Esophagus squamous epithelium (tissue), 5 donors: ENCODE results near the gene SFXN5. TPM values are rescaled to one million over a fixed set of nuclear protein-coding genes. Genes with fewer than 3 reads are reported as not detected.

ENCODE experiments used
- DNase-seq: peaks from one replicate; lab custom pipeline; 2025; lab: John Stamatoyannopoulos, UW
- H3K27ac ChIP-seq, 4 donors: fragments of 200-600 bp; sonication (generic); one replicate each; pipeline ENCODE4 v1.5.1; 2016 to 2019; ENCODE audit warnings: mild to moderate bottlenecking in 1 of 4
- H3K27me3 ChIP-seq, 4 donors: fragments of 200-600 bp; sonication (generic); 1 replicate in 3 of 4; 2 replicates in 1 of 4; pipeline versions ENCODE4 v1.5.1 to v1.6.0; 2017 to 2021; ENCODE audit warnings: antibody characterized with exemption in 1 of 4
- H3K36me3 ChIP-seq, 3 donors: fragments of 200-600 bp; sonication (generic); one replicate each; pipeline ENCODE4 v1.5.1; 2016 to 2019
- H3K4me1 ChIP-seq, 3 donors: fragments of 200-600 bp; sonication (generic); one replicate each; pipeline ENCODE4 v1.5.1; 2017 to 2019
- H3K4me3 ChIP-seq, 4 donors: fragments of 200-600 bp; sonication (generic); 1 replicate in 3 of 4; 2 replicates in 1 of 4; pipeline ENCODE4 v1.5.1; 2016 to 2019; ENCODE audit warnings: mild to moderate bottlenecking in 2 of 4, moderate library complexity in 1 of 4
- H3K9me3 ChIP-seq, 3 donors: fragments of 200-600 bp; sonication (generic); one replicate each; pipeline ENCODE4 v1.5.1; 2016 to 2019
- CTCF ChIP-seq, 6 experiments: fragments of 450-650 bp in 4 of 6; fragments of 200-600 bp in 2 of 6; sonication (generic) in 2 of 6; IDR thresholded peaks; one replicate each; pipeline ENCODE4 v1.5.1; 2016 to 2019; ENCODE audit warnings: antibody characterized with exemption in 6 of 6, mild to moderate bottlenecking in 4 of 6, moderate library complexity in 4 of 6
- POLR2A ChIP-seq, 4 donors: fragments of 450-650 bp; IDR thresholded peaks; one replicate each; pipeline ENCODE4 v1.6.1; 2017; ENCODE audit warnings: antibody characterized with exemption in 4 of 4, mild to moderate bottlenecking in 4 of 4, moderate library complexity in 3 of 4
- WGBS, 2 donors: methylation state at CpG; one replicate each; pipeline ENCODE4 v1.1.5; 2018; 5-methylcytosine and 5-hydroxymethylcytosine counted together
- intact Hi-C: fragments of 100-400 bp; cut with DNase I; formaldehyde crosslinking; loops from one replicate; pipeline ENCODE4 v1.15.0; 2022
- total RNA-seq, 4 donors: library from RNA; depleted of rRNA; stranded (reverse); fragments of >200 nt; gene quantifications; one replicate each; pipeline ENCODE4 v1.1.0, GENCODE V29; 2016
- donor health status: DM: yes; HTN: yes; CAD: no.

Gene SFXN5
- total RNA-seq, 4 donors from 2014 or later = 4.2 to 16.4 (median 12.7) TPM

GRCh38 chr2:72944804-72945449, 126.6 kb downstream of the SFXN5 start:
- no peaks in the 10 kb centered on the region for H3K27me3 ChIP-seq
- intact Hi-C loops = no loop called here
- H3K9me3 ChIP-seq = no peaks in the 10 kb centered on the region
- no peak for DNase-seq
- WGBS, 2 donors = 91 to 95% methylated on average over 7 to 15 of the region's 16 CpGs
- H3K36me3 ChIP-seq = peaks cover 0 to 21% (median 0%) of the 10 kb centered on the region in 3 donors
- no peak overlapping the region for H3K4me3 ChIP-seq
- no peak overlapping the region for H3K27ac ChIP-seq
- H3K4me1 ChIP-seq = no peaks in the 10 kb centered on the region
- TF ChIP-seq CTCF (IDR thresholded peaks at IDR 0.05) (no peak), POLR2A (IDR thresholded peaks at IDR 0.05) (no peak)

GRCh38 chr2:72943540-72944395, 127.7 kb downstream of the SFXN5 start:
- TF ChIP-seq POLR2A (IDR thresholded peaks at IDR 0.05) = no peak
- TF ChIP-seq CTCF (IDR thresholded peaks at IDR 0.05) = no peak
- Histone ChIP-seq H3K4me1 (no peaks in the 10 kb centered on the region), H3K9me3 (no peaks in the 10 kb centered on the region), H3K4me3 (no peak overlapping the region), H3K36me3 (peaks cover 0 to 21% (median 0%) of the 10 kb centered on the region in 3 donors), H3K27me3 (no peaks in the 10 kb centered on the region), H3K27ac (no peak overlapping the region)
- intact Hi-C loops = no loop called here
- WGBS, 2 donors = 80 to 100% methylated on average over 1 to 2 of the region's 7 CpGs
- no peak for DNase-seq

DNA sequence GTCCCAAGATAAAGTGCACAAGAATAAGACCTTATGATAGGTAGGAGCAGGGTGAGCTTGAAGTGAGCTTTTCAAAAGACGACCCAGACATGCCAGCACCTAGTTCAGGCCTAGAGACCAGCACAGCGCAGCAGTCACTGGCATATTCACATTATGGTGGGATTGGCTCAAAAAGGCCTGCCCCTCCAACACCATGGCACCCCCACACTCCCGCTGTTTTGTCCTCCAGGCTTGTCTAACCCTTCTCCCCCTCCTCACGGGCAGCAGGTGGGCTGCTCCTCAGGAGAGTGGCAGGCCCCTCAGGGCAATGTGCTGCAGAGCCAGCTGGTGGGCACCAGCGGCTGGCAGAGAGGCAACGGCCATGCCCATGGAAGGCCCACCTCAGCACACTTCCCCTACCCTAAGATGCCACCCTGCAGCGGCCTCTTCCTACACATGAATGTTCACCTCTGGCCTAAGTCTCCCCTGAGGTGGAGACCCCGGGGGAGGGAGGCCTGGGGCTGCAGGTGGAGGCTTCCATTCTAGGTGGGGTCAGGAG, 128.6 kb downstream of the SFXN5 start:
- no peak overlapping the region for H3K27ac ChIP-seq
- H3K27me3 ChIP-seq = no peaks in the 10 kb centered on the region
- intact Hi-C loops = no loop called here
- H3K4me1 ChIP-seq = peaks cover 0 to under 1% (median 0%) of the 10 kb centered on the region in 3 donors
- peaks cover 0 to 21% (median 0%) of the 10 kb centered on the region in 3 donors for H3K36me3 ChIP-seq
- 96 to 97% methylated on average over 3 to 5 of the region's 8 CpGs for WGBS, 2 donors
- DNase-seq = no peak
- no peak for TF ChIP-seq CTCF (IDR thresholded peaks at IDR 0.05)
- TF ChIP-seq POLR2A (IDR thresholded peaks at IDR 0.05) = no peak
- H3K9me3 ChIP-seq = no peaks in the 10 kb centered on the region
- no peak overlapping the region for H3K4me3 ChIP-seq

DNA sequence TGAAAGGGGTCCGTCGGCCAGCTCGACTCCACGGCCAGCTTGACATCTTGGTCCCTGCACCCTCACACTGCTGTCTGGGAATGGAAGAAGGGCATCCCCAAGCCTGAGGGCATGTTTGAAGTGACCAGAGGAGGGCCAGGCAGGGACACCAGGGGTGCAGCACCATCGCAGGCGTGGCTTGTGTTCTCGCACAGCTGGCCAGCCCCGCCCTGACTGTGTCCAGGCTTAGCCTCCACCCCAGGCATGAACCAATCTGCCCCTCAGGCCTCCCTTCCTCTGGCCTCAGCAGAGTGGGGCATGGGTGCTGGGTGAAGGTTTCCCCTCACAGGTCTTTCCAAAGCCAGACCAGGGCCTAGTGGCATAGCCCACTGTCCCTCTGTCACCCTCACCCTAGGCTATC, 129.2 kb downstream of the SFXN5 start:
- TF ChIP-seq POLR2A (IDR thresholded peaks at IDR 0.05) = no peak
- no peak for TF ChIP-seq CTCF (IDR thresholded peaks at IDR 0.05)
- Histone ChIP-seq H3K36me3 (peaks cover 0 to 21% (median 0%) of the 10 kb centered on the region in 3 donors), H3K27me3 (no peaks in the 10 kb centered on the region), H3K4me1 (peaks cover 0 to 7% (median 0%) of the 10 kb centered on the region in 3 donors), H3K27ac (no peak overlapping the region), H3K4me3 (no peak overlapping the region), H3K9me3 (no peaks in the 10 kb centered on the region)
- 85% methylated on average over 4 of the region's 8 CpGs; no CpG with 5 or more reads in 1 of the 2 donors for WGBS, 2 donors
- intact Hi-C loops = no loop called here
- DNase-seq = no peak
